ENCODE results near the gene PACS1.
"Not testable (repeated sequence)": the region's sequence is repeated elsewhere in the genome, so short reads cannot be mapped to it uniquely, and the experiment has no call there.

PACS1 gene

DNA sequence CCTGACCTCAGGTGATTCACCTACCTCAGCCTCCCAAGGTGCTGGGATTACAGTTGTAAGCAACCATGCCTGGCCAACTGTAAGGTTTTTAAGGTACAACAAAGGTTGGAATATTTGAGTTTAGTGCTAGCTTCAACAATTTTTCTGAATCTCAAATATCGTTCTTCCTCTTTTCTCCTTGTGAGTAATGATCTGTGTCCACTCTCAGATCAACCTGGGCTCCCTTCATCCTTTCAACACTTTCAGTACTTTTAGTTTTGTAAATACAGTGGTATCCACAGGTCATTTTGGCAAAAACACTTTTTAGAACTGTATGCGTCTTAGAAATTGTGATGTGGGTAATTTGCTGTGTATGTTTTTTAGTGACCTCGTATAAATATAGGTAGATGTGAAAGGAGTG lies 7.9 kb downstream of the PACS1 start:
- DNase-seq: no peak

DNA sequence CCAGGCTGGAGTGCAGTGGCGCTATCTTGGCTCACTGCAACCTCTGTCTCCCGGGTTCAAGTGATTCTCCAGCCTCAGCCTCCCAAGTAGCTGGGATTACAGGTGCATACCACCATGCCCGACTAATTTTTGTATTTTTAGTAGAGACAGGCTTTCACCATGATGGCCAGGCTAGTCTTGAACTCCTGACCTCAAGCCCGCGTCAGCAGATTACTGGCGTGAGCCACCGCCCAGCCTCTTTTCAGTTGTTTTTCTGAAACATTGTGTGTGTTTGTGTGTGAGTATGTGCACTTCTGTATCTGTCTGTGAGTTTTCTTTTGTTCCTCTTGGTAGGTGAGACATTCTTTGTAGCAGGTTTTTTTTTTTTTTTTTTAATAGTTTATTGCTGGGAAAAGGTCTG lies 8.9 kb downstream of the PACS1 start:
- DNase-seq: peak in 1 of 2 donors; percentile 14

DNA sequence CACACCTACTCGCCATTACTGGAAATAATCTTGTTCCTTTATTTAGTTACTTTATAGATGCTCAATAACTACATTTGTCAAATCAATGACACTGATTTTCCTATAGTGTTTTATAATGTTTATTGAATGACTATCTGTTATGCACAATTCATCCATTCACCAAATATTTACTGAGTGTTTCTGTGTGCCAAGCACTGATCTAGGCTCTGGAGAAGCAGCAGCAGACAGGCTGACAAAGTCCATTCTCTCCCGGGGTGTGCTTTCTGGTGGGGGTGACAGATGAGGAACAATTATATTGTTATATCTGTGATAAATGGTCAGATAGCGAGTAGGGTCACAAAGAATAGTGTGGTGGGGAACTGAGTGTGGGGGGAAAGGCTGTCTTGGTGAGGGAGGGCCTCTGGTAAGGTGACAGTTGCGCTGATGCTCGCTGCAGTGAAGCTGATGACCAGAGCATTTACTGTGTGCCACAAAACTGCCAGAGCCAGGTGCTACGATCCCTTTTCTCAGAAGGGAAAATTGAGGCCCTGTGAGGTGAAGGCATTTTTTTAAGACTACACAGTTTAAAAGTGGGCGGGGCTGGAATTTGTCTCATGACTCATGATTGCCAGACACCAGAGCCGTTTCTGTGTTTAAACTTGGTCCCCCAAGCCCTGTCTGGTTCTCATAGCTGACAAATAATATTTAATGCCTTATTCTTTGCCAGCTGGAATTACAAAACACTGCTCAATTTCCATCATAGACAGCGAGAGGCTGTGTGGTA lies 10.2 kb downstream of the PACS1 start:
- peak; percentile 68 to 70 for DNase-seq

DNA sequence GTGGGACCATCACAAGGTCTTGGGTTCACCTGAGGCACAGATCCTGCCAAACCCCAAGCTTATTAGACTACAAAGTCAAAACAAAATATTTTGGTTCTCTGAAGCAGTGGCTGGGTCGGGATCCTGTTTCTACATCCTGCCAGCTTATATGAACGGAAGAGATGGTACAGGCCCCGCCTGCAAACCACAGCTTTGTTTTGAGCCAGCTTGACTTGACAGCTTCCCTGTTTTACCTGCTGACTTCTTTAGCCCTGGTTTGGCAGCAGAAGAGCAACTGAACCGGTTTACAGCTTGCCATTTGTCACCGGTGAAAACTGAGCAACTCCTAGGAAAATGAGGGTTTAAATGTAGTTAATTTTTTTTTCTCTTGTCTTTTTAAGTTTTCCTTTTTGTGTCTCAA lies 11.4 kb downstream of the PACS1 start:
- peak; percentile 80 to 81 for DNase-seq

DNA sequence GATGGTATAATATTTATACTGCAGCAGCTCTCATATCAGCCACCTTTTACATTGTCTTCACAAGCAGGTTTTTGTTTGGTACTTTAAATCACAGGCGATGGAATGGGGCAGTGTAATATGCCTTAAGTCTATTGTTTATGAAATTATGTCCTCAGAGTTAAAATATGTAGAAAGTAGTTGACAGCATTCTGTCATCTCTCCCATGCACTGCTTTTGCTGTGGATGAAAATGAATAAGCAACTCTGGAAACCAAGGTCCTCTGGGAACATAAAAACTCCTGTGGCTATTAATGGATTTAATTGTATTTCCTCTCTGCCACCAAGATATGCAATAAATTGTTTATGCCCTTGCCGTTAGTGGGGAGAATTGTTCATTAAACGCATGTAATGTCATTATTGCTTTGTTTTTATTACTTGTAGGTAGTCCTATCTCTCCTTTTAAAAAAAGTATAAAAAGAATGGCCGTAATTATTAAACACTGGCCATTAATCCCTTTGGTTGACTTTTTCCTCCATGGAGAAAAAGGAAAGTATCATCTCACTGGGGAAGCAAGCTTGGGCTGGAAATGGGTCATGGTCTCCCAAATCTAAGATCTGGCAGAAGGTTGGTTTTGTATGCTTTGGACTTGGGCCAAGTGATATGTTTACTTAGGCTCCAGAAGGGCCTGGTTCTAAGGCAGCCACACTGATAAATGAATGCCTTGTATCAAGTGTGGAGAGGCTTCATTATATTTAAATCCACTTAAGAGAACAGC lies 13.1 kb downstream of the PACS1 start:
- no peak for DNase-seq

DNA sequence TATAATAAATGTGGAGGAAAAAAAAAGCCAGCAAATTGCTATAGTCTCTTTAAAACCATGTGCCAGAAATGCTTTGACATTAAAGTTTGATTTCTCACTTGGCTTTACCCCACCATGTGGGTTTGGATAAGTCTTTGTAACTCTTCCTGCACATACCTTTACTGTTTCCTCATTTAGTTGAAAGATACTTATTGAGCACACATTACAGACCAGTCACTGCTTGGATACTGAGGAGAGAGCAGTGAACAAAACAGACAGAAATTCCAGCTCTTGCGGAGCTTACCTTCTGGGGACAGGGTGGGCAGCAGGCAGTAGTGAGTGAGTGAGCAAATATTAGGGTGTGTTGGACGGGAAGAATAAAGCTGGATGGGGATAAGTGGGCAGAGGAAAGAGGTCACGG lies 13.7 kb downstream of the PACS1 start:
- no peak for DNase-seq

DNA sequence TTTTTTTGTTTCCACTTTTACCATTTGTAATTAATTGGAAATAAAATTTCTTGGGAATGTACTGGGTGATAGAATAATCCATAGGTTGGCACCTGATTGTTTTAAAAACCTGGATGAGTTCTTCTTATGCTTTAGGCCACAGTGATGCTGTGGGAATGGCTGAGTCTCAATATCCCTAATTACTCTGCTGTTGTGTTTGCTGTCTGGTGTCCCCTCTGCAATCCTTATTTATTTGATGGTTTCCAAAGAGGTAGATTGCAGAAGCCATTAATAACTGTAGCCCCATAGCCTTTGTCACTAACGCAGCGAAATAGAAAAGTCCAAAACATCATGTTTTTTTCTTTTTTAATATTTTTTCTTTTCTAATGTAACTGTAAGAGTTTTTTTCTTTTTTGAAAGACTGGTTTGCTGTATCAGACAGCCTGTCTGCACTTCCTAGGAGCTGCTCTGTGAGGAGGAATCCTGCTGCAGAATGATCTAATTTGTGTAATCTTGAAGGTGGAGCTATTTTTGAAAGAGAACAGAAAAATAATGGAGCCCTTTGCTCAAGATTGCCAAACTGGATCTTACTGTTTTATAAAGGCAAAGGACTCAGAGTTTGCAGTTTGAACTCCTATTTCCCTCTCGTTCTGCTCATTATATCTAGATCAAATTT lies 14.9 kb downstream of the PACS1 start:
- DNase-seq: no peak

DNA sequence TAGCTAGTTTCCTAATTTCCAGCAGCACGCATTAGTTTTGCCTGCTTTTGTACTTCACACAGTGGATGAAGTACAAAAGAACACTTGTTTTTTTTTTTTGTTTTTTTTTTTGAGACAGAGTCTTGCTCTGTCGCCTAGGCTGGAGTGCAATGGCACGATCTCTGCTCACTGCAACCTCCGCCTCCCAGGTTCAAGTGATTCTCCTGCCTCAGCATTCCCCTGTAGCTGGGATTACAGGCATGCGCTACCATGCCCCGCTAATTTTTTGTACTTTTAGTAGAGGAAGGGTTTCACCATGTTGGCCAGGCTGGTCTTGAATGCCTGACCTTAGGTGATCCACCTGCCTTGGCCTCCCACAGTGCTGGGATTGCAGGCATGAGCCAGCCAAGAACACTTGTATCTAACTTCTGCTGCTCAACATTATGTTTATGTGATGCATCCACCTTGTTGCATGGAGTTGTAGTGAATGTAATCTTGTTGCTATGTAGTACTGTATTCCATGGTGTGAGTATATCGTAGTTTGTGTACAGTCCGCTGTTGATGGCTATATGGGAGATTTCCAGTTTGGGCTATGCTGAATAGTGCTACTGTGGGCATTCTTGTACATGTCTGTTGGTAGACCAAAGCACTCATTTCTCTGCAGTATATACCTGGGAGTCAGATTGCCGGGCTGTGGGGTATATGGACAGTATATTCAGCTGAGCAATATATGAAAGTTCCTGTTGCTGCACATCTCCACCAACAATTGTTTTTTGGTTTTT lies 17.3 kb downstream of the PACS1 start:
- no peak for DNase-seq

DNA sequence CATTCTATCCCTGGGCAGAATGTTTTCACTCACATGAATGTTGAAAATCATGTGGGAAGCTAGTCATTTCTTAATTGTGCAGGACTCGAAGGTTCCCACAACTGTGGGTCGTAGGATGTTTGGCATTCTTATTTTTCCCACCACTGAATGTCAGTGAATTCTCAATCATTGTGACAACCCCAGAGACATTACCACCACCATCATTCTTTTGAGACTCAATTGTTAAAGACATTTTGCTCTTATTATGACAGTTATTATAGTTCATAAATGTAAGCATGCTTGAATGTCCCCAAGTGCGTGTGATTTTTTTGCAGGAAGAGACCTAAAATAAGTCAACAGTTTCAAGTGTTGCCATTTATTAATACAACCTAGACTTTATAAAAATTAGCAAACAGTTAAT lies 19.0 kb downstream of the PACS1 start:
- no peak for DNase-seq

DNA sequence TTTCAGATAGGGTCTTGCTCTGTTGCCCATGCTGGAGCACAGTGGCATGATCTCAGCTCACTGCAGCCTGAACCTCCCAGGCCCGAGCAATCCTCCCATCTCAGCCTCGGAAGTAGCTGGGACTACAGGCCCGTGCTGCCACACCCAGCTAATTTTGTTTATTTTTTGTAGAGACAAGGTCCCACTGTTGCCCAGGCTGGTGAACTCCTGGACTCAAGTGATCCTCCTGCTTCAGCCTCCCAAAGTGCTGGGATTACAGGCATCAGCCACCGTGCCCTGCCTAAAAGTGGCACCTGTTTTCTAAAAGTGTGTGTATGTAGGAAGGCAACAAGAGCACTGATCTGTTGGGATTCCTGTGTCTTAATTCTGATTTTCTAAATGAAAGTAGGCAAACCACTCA lies 20.2 kb downstream of the PACS1 start:
- no peak for DNase-seq

DNA sequence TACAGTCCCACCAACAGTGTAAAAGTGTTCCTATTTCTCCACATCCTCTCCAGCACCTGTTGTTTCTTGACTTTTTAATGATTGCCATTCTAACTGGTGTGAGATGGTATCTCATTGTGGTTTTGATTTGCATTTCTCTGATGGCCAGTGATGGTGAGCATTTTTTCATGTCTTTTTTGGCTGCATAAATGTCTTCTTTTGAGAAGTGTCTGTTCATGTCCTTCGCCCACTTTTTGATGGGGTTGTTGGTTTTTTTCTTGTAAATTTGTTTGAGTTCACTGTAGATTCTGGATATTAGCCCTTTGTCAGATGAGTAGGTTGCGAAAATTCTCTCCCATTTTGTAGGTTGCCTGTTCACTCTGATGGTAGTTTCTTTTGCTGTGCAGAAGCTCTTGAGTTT lies 22.1 kb downstream of the PACS1 start:
- not testable (repeated sequence) for DNase-seq

DNA sequence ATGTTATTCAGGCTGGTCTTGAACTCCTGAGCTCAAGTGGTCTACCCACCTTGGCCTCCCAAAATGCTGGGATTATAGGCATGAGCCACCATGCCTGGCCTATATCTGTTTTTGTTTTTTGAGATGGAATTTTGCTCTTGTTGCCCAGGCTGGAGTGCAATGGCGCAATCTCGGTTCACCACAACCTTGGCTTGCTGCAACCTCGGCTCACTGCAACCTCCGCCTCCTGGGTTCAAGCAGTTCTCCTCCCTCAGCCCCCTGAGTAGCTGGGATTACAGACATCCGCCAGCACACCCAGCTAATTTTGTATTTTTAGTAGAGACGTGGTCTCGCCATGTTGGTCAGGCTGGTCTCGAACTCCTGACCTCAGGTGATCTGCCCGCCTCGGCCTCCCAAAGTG lies 29.7 kb downstream of the PACS1 start:
- DNase-seq: not testable (repeated sequence)

DNA sequence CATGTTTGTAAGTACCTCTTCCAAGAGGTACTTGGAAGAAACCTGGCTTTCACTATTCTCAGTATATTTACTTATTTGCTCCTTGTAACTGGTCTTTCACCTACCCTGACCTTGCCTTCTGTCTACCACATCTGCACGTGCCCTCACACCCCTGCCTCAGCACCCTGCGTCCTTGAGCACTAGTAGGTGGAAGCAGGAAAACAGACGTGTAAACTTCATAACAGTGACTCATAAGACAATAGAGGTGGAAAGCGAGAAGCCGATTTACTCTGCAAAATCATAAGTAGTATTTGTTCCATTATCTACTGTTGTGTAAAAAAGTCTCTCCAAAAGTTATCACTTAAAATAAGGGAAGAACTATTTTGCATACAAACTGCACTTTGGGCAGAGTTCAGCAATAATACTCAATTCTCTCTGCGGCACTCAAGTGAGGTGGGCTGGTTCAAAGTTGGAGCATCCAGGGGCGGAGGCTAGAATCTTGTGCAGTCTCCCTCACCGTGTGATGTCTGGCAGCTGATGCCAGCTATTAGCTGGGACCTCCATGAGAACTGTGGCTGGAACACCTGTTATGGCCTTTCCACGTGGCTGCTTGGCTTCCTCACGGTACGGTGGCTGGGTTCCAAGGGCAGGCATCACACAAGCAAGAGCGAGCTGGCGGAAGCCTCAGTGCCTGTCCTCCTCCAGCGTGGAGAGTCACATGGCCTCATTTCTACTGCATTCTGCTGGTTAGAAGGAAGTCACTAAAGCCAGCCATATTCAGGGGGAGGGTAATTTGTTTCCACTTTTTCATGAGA lies 30.4 kb downstream of the PACS1 start:
- peak; percentile 67 to 70 for DNase-seq

DNA sequence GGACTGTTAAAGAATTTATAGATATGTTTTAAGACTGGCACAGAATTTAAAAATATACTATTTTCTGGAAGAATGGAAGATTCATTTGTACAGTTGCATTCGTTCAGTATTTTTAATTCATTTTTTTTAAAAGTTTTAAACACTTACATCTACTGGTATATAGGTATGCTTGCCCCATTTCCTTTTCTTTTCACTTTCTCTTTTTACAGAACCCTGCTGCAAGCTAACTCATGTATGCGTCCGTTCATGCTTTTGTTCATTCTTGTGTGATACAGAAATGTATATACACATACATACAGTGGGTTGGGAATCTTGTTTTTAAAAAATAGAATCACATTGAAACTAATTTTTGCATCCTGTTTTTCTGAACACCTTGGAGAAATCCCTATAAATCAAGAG lies 31.0 kb downstream of the PACS1 start:
- DNase-seq: no peak

DNA sequence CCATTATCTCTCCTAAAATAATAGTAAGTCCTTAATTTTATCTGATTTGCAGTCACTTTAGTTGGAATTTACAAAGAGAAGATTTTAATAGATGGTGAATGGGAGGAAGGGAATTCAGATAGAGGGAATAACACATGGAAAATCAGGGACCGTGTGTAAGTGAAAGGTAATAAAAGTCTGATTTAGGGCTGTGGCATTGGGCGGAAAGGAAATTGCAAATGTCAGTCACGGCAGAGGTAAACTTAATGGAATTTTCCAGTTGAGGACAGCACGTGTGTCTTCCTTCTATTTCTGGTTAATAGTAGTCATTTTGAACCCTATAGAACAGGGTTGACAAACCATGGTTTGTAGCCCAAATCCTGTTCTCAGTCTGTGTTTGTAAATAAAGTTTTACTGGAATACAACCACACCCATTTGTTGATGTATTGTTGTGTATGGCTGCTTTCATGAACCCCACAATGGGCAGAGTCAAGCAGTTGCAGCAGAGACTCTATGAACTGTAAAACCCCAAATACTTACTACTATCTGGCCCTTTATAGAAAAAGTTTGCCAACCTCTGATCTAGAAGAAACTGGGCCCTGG lies 34.1 kb downstream of the PACS1 start:
- no peak for DNase-seq

DNA sequence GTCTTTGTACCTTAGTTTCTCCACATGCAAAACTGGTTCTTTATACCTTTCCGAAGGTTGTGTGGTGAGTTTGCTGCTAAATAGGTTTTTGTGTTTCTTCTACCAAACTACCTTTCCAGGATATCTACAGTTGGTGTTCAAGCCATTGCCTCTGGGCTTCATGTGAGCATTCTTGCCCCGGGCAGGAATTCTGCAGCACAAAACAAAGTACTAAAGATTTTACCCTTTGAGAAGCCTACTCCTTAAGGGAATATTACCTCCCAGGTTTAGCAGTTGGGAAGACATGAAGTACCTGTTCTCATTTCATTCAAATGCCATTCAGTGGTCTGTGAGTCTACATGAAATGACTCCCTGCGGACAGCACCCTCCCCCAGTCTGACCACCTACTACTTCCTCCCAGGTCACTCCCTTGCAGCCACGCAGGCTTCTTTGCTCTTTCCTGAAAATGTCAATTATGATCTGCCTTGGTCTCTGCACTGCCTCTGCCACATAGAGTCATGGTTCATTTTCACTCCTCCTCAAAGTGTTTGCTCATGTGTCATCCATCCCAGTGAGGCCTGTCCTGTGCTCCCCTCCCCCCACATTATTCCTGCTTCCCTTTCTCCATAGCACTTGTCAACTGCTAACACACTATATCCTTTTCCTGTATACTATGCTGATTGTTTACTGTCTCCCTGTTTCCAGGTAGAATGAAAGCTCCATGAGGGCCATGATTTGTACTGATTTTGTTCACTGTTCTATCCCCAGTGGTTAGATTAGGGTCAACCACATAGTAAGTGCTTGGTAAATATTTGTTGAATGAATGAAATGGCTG lies 36.9 kb downstream of the PACS1 start:
- DNase-seq: no peak

DNA sequence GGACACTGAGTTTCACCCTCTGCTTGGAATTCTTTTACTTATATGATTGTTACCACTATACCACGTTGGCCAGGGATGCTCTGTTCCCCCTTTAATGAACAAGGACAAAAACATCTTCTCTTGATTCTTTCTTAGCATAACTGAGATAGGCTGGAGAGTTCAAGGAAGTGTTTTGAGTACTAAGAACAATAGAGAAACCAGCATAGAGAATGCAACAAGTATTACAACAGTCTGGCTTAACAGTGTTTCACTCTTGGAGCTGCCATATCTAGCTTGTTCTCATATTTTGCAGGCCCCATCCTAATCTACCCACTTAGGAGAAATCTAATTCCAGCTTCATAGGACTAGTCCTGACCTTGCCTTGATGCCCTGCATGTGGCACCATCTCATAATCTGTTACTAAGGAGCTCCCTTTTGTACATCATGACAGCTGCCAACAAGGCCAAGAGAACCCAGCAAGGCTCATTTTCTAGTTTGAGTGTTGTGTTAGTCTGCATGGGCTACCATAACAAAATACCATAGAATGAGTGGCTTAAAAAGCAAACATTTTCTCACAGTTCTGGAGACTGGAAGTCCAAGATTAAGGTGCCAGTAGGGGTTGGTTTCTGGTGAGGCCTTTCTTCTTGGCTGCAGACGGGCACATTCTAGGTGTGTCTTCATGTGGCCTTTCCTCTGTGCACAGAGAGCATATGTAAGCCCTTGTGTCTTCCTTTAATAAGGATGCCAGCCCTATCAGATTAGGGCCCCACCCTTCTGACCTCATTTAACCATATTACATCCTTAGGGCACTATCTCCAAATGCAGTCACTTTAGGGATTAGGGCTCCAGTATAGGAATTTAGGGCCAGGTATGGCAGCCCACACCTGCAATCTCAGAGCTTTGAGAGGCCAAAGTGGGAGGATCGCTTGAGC lies 37.8 kb downstream of the PACS1 start:
- no peak for DNase-seq

DNA sequence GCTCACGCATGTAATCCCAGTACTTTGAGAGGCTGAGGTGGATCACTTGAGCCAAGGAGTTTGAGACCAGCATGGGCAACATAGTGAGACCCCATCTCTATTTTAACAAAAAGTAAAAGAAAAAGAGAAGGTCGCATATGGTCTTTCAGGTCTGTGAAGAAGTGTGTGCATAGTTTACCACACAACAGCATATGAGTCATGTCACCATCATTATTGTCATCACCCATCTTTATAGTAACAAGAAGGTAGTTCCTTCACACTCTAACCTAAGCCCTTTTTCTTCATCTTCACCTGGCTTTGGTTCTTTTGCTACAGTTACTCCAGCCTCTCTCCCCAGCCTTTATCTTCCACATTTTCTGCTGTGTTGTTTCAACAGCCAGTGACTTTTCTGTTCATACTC lies 39.2 kb downstream of the PACS1 start:
- no peak for DNase-seq

DNA sequence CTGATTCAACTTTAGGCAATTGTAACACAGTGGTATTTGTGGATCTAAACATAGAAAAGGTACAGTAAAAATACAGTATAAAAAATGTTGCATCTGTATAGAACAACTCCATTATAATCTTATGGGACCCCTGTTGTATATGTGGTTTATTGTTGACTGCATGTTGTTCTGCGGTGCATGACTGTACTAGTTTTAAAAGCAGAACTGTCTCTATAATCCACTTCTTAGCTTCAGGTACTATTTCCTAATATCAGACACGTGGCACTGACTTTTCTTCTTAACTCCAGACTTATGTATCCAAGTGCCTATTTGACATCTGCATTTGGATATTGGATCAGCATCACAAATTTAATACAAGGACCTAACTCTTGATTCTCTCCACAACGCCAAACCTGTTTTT lies 41.1 kb downstream of the PACS1 start:
- DNase-seq: no peak

DNA sequence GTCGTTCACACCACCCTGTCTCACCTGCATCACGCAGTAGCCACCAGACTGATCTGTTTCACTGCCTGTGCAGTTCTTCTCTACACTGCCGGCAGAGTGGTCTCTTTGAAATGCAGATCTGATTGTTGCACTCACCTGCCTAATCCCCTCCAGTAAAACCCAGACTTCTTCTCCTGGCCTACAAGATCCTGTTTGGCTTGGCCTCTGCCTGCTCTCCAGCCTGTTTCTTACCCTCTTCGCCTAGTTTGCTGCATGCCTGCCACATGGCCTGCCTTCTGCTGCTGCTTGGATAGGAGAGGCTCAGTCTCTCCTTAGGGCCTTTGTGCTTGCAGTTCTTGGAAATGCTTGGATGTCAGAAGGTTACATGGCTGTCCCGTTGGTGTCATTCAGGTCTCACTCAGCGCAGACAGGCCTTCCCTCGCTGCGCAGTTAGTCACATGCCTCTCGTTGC lies 42.0 kb downstream of the PACS1 start:
- no peak for DNase-seq

Data from CD4-positive, alpha-beta T cell treated with Interleukin-1 beta for 1 hour (primary cell).